Lower leg skin (tissue), 3 donors: ENCODE data around the gene LILRB4.

ENCODE experiments used
- CTCF ChIP-seq, 3 donors: fragments of 450-650 bp; IDR thresholded peaks; one replicate each; pipeline ENCODE4 v1.5.1; 2016; ENCODE audit warnings: antibody characterized with exemption in 3 of 3, mild to moderate bottlenecking in 3 of 3, moderate library complexity in 2 of 3
- POLR2A ChIP-seq, 2 donors: fragments of 450-650 bp; IDR thresholded peaks; one replicate each; pipeline ENCODE4 v1.6.1; 2016 to 2017; ENCODE audit warnings: antibody characterized with exemption in 2 of 2, mild to moderate bottlenecking in 1 of 2, moderate library complexity in 1 of 2

GRCh38 chr19:54660964-54661363, 1.8 kb upstream of the LILRB4 start:
- TF ChIP-seq CTCF (IDR thresholded peaks at IDR 0.05) (no peak), POLR2A (IDR thresholded peaks at IDR 0.05) (no peak)
